Esophagus muscularis mucosa (tissue), 4 donors: Measurements from ENCODE around the gene KMT2B. TPM values are rescaled to one million over a fixed set of nuclear protein-coding genes. Genes with fewer than 3 reads are reported as not detected.
"Not testable (repeated sequence)": the region's sequence is repeated elsewhere in the genome, so short reads cannot be mapped to it uniquely, and the experiment has no call there.

Experiments
- DNase-seq: peaks from one replicate; pipeline ENCODE4 v3.0.0-alpha.2; 2017; ENCODE audit errors: extremely low spot score
- H3K27ac ChIP-seq, 4 donors: fragments of 200-600 bp; sonication (generic); replicated peaks in 1 of 4; 1 replicate in 3 of 4; 2 replicates in 1 of 4; pipeline ENCODE4 v1.5.1; 2016 to 2019; ENCODE audit warnings: mild to moderate bottlenecking in 1 of 4
- H3K27me3 ChIP-seq, 4 donors: fragments of 200-600 bp; sonication (generic); one replicate each; pipeline versions ENCODE4 v1.5.1 to v1.6.0; 2016 to 2019
- H3K36me3 ChIP-seq, 4 donors: fragments of 200-600 bp; sonication (generic); one replicate each; pipeline ENCODE4 v1.5.1; 2016 to 2019
- H3K4me1 ChIP-seq, 4 donors: fragments of 200-600 bp; sonication (generic); one replicate each; pipeline ENCODE4 v1.5.1; 2016 to 2019
- H3K4me3 ChIP-seq, 4 donors: fragments of 200-600 bp; sonication (generic); 1 replicate in 2 of 4; 2 replicates in 2 of 4; pipeline ENCODE4 v1.5.1; 2016 to 2019; ENCODE audit warnings: mild to moderate bottlenecking in 4 of 4, moderate library complexity in 1 of 4
- H3K9me3 ChIP-seq, 4 donors: fragments of 200-600 bp; sonication (generic); 1 replicate in 3 of 4; 2 replicates in 1 of 4; pipeline ENCODE4 v1.5.1; 2016 to 2019
- EP300 ChIP-seq: sonication (generic); formaldehyde crosslinking; IDR thresholded peaks from one replicate; pipeline ENCODE4 v1.6.1; 2017; ENCODE audit warnings: antibody characterized with exemption
- POLR2A ChIP-seq: fragments of 450-650 bp; IDR thresholded peaks from one replicate; pipeline ENCODE4 v1.6.1; 2017; ENCODE audit warnings: antibody characterized with exemption, moderate library complexity, mild to moderate bottlenecking, low read depth
- POLR2AphosphoS5 ChIP-seq, 2 donors: sonication (generic); formaldehyde crosslinking; IDR thresholded peaks; one replicate each; pipeline ENCODE4 v1.6.1; 2017; ENCODE audit warnings: antibody characterized with exemption in 2 of 2
- WGBS: methylation state at CpG from one replicate; pipeline ENCODE4 v1.1.5; 2018; 5-methylcytosine and 5-hydroxymethylcytosine counted together
- intact Hi-C: fragments of 100-400 bp; cut with DNase I; formaldehyde crosslinking; loops from one replicate; pipeline ENCODE4 v1.15.1; 2023
- total RNA-seq, 4 donors: library from RNA; depleted of rRNA; stranded (reverse); fragments of >200 nt; gene quantifications; one replicate each; pipeline versions ENCODE4 v1.1.0 to v1.2.1, GENCODE V29; 2016
- TF ChIP-seq, protein P1 (sequence below), 3 experiments: fragments of 200-600 bp in 2 of 3; fragments of 450-650 bp in 1 of 3; sonication (generic) in 2 of 3; IDR thresholded peaks; one replicate each; pipeline ENCODE4 v1.5.1; 2017 to 2019; ENCODE audit warnings: antibody characterized with exemption in 3 of 3, mild to moderate bottlenecking in 2 of 3, moderate library complexity in 1 of 3

Gene KMT2B
- total RNA-seq, 4 donors from 2014 or later = 22.0 to 30.6 (median 24.2) TPM

DNA sequence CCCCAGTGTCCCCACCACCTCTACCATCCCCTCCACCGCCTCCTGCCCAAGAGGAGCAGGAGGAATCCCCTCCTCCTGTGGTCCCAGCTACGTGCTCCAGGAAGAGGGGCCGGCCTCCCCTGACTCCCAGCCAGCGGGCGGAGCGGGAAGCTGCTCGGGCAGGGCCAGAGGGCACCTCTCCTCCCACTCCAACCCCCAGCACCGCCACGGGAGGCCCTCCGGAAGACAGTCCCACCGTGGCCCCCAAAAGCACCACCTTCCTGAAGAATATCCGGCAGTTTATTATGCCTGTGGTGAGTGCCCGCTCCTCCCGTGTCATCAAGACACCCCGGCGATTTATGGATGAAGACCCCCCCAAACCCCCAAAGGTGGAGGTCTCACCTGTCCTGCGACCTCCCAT lies 2.8 kb downstream of the KMT2B start:
- no peak for TF ChIP-seq POLR2A
- TF ChIP-seq EP300 = no peak
- TF ChIP-seq POLR2AphosphoS5 (IDR thresholded peaks at IDR 0.05) = no peak
- TF ChIP-seq, protein P1, sequence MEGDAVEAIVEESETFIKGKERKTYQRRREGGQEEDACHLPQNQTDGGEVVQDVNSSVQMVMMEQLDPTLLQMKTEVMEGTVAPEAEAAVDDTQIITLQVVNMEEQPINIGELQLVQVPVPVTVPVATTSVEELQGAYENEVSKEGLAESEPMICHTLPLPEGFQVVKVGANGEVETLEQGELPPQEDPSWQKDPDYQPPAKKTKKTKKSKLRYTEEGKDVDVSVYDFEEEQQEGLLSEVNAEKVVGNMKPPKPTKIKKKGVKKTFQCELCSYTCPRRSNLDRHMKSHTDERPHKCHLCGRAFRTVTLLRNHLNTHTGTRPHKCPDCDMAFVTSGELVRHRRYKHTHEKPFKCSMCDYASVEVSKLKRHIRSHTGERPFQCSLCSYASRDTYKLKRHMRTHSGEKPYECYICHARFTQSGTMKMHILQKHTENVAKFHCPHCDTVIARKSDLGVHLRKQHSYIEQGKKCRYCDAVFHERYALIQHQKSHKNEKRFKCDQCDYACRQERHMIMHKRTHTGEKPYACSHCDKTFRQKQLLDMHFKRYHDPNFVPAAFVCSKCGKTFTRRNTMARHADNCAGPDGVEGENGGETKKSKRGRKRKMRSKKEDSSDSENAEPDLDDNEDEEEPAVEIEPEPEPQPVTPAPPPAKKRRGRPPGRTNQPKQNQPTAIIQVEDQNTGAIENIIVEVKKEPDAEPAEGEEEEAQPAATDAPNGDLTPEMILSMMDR (IDR thresholded peaks at IDR 0.05) = no peak
- 80% methylated on average over 16 of the region's 17 CpGs for WGBS
- intact Hi-C loops = no loop called here
- no peaks in the 10 kb centered on the region for H3K27me3 ChIP-seq
- peaks cover 48 to 62% (median 61%) of the 10 kb centered on the region in 4 donors for H3K36me3 ChIP-seq
- no peaks in the 10 kb centered on the region for H3K9me3 ChIP-seq
- no peak overlapping the region for H3K27ac ChIP-seq
- H3K4me1 ChIP-seq = peaks cover 21 to 46% (median 34%) of the 10 kb centered on the region in 4 donors
- H3K4me3 ChIP-seq = no peak overlapping the region
- DNase-seq = no peak

DNA sequence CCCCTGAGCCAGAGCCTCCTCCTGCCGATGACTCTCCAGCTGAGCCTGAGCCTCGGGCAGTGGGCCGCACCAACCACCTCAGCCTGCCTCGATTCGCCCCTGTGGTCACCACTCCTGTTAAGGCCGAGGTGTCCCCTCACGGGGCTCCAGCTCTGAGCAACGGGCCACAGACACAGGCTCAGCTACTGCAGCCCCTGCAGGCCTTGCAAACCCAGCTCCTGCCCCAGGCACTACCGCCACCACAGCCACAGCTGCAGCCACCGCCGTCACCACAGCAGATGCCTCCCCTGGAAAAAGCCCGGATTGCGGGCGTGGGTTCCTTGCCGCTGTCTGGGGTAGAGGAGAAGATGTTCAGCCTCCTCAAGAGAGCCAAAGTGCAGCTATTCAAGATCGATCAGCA lies 3.6 kb downstream of the KMT2B start:
- H3K36me3 ChIP-seq = peaks cover 55 to 69% (median 68%) of the 10 kb centered on the region in 4 donors
- intact Hi-C loops = no loop called here

DNA sequence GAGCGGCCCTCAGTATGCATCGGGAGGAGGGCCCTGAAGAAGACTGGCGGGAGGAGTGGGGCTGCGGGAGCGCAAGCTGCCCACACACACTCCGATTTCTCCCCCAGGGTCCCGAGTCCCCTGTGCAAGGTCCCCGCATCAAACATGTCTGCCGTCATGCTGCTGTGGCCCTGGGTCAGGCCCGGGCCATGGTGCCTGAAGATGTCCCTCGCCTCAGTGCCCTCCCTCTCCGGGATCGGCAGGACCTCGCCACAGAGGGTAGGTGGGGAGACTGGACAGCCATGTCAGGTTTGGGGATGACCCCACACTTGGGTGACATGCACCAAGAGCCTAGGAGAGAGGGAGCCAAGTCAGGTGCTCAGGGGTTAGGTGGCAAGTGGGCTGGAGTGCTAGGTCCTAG lies 4.7 kb downstream of the KMT2B start:
- no peak for TF ChIP-seq POLR2AphosphoS5 (IDR thresholded peaks at IDR 0.05)
- TF ChIP-seq, protein P1 (IDR thresholded peaks at IDR 0.05) = no peak
- no peak for TF ChIP-seq POLR2A
- TF ChIP-seq EP300 = no peak
- Histone ChIP-seq H3K9me3 (no peaks in the 10 kb centered on the region), H3K27ac (no peak overlapping the region), H3K4me1 (peaks cover 14 to 38% (median 25%) of the 10 kb centered on the region in 4 donors), H3K27me3 (no peaks in the 10 kb centered on the region), H3K36me3 (peaks cover 64 to 80% (median 79%) of the 10 kb centered on the region in 4 donors), H3K4me3 (no peak overlapping the region)
- intact Hi-C loops = no loop called here
- DNase-seq = no peak
- 92% methylated on average over 14 of the region's 14 CpGs for WGBS

More for the DNA sequence above, 3.6 kb downstream of the KMT2B start:
- TF ChIP-seq, protein P1 (IDR thresholded peaks at IDR 0.05) = no peak
- TF ChIP-seq EP300 (no peak), POLR2A (no peak), POLR2AphosphoS5 (IDR thresholded peaks at IDR 0.05) (no peak)
- H3K4me3 ChIP-seq = no peak overlapping the region
- no peak overlapping the region for H3K27ac ChIP-seq
- H3K9me3 ChIP-seq = no peaks in the 10 kb centered on the region
- WGBS = 100% methylated on average over 2 of the region's 16 CpGs
- no peak for DNase-seq
- peaks cover 14 to 38% (median 27%) of the 10 kb centered on the region in 4 donors for H3K4me1 ChIP-seq
- H3K27me3 ChIP-seq = no peaks in the 10 kb centered on the region

DNA sequence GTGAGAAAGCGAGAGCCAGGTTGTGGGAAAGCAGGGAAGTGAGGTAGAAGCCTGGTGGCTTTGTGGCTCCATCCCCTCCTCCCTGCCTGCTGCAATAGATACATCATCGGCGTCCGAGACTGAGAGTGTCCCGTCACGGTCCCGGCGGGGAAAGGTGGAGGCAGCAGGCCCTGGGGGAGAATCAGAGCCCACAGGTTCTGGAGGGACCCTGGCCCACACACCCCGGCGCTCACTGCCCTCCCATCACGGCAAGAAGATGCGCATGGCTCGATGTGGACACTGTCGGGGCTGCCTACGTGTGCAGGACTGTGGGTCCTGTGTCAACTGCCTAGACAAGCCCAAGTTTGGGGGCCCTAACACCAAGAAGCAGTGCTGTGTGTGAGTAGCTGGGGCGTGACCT lies 5.1 kb downstream of the KMT2B start:
- peaks cover 68 to 84% (median 84%) of the 10 kb centered on the region in 4 donors for H3K36me3 ChIP-seq
- intact Hi-C loops = no loop called here
- H3K4me3 ChIP-seq = no peak overlapping the region
- DNase-seq = no peak
- peaks cover 14 to 38% (median 25%) of the 10 kb centered on the region in 4 donors for H3K4me1 ChIP-seq
- no peak overlapping the region for H3K27ac ChIP-seq
- no peaks in the 10 kb centered on the region for H3K27me3 ChIP-seq
- TF ChIP-seq EP300 (no peak), POLR2A (no peak), POLR2AphosphoS5 (IDR thresholded peaks at IDR 0.05) (no peak)
- TF ChIP-seq, protein P1 (IDR thresholded peaks at IDR 0.05) = no peak
- no peaks in the 10 kb centered on the region for H3K9me3 ChIP-seq
- WGBS = 92% methylated on average over 16 of the region's 16 CpGs

DNA sequence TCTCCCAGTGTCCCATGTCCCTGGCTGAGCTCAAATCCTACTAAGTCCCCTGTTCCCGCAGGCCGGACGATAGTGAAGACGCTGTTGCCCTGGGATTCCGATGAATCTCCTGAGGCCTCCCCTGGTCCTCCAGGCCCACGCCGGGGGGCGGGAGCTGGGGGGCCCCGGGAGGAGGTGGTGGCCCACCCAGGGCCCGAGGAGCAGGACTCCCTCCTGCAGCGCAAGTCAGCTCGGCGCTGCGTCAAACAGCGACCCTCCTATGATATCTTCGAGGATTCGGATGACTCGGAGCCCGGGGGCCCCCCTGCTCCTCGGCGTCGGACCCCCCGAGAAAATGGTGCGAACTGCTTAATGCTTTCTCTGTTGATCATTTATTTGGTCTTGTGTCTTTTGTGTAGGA lies 5.9 kb downstream of the KMT2B start:
- intact Hi-C loops = no loop called here
- no peak for DNase-seq
- Histone ChIP-seq H3K9me3 (no peaks in the 10 kb centered on the region), H3K36me3 (peaks cover 76 to 92% (median 91%) of the 10 kb centered on the region in 4 donors), H3K4me3 (no peak overlapping the region), H3K4me1 (peaks cover 13 to 35% (median 22%) of the 10 kb centered on the region in 4 donors), H3K27me3 (no peaks in the 10 kb centered on the region), H3K27ac (no peak overlapping the region)
- 95% methylated on average over 19 of the region's 24 CpGs for WGBS
- no peak for TF ChIP-seq POLR2AphosphoS5 (IDR thresholded peaks at IDR 0.05)

DNA sequence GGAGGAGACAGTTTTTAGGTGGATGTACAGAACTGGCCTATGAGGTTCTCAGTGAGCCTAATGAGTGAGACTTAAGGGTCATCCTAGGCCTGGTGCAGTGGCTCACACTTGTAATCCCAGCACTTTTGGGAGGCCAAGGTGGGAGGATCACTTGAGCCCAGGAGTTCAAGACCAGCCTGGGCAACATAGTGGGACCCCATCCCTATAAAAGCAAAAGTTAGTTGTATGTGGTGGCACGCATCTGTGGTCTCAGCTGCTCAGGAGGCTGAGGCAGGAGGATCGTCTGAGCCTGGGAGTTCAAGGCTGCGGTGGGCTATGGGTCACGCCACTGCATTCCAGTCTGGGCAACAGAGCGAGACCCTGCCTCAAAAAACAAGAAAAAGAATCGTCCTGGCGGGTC lies 6.3 kb downstream of the KMT2B start:
- H3K9me3 ChIP-seq, DNase-seq, H3K4me3 ChIP-seq, H3K27ac ChIP-seq, H3K27me3 ChIP-seq, intact Hi-C loops: not testable (repeated sequence)
- Histone ChIP-seq H3K36me3 (peaks cover 80 to 97% (median 96%) of the 10 kb centered on the region in 4 donors), H3K4me1 (peaks cover 8 to 30% (median 17%) of the 10 kb centered on the region in 4 donors)
- 91% methylated on average over 7 of the region's 7 CpGs for WGBS
